GM23338 (cell line): ENCODE data around the gene BTNL9. TPM values are rescaled to one million over a fixed set of nuclear protein-coding genes. Genes with fewer than 3 reads are reported as not detected.

Source experiments
- ATAC-seq: fragments of 200-7000 bp; cut with Tn5 transposase; 3 replicates; pipeline ENCODE4 v1.9.1; 2020
- DNase-seq: peaks from one replicate; pipeline ENCODE4 v3.0.0-alpha.2; 2015; ENCODE audit warnings: low spot score
- H2AFZ ChIP-seq: fragments of 200-600 bp; sonication (generic); 2 replicates; pipeline ENCODE4 v1.8.0; 2016; ENCODE audit warnings: antibody characterized with exemption, mild to moderate bottlenecking, moderate library complexity
- H3F3A ChIP-seq: fragments of 200-600 bp; sonication (generic); replicated peaks from 2 replicates; pipeline ENCODE4 v1.8.0; 2017; ENCODE audit warnings: antibody characterized with exemption, mixed run types, low read depth
- H3K27ac ChIP-seq: fragments of 200-600 bp; sonication (generic); 2 replicates; pipeline ENCODE4 v1.6.1; 2016; ENCODE audit warnings: low read depth
- H3K27me3 ChIP-seq: fragments of 200-600 bp; sonication (generic); 2 replicates; pipeline ENCODE4 v1.8.0; 2016; ENCODE audit warnings: mild to moderate bottlenecking, mixed run types, moderate library complexity; ENCODE audit not compliant: insufficient read depth
- H3K36me3 ChIP-seq: fragments of 200-600 bp; sonication (generic); 2 replicates; pipeline ENCODE4 v1.8.0; 2016; ENCODE audit warnings: mild to moderate bottlenecking; ENCODE audit not compliant: insufficient read depth
- H3K4me1 ChIP-seq: fragments of 200-600 bp; sonication (generic); 2 replicates; pipeline ENCODE4 v1.8.0; 2016; ENCODE audit warnings: mild to moderate bottlenecking, moderate library complexity; ENCODE audit not compliant: insufficient read depth
- H3K4me2 ChIP-seq: fragments of 200-600 bp; sonication (generic); 2 replicates; pipeline ENCODE4 v1.7.1; 2017; ENCODE audit warnings: mixed run types
- H3K4me3 ChIP-seq: fragments of 200-600 bp; sonication (generic); 2 replicates; pipeline ENCODE4 v1.6.1; 2016; ENCODE audit warnings: mixed run types
- H3K79me2 ChIP-seq: fragments of 200-600 bp; sonication (generic); replicated peaks from 2 replicates; pipeline ENCODE4 v1.8.0; 2017; ENCODE audit warnings: mild to moderate bottlenecking; ENCODE audit not compliant: insufficient read depth
- H3K9me2 ChIP-seq: fragments of 200-600 bp; sonication (generic); 2 replicates; pipeline ENCODE4 v1.8.0; 2017; ENCODE audit not compliant: insufficient read depth
- H4K20me1 ChIP-seq: fragments of 200-600 bp; sonication (generic); replicated peaks from 2 replicates; pipeline ENCODE4 v1.8.0; 2017; ENCODE audit warnings: mild to moderate bottlenecking; ENCODE audit not compliant: insufficient read depth
- H3K27ac Mint-ChIP-seq: 2 replicates; pipeline ENCODE4 v1.8.0; 2020; ENCODE audit warnings: inconsistent platforms, mild to moderate bottlenecking, moderate library complexity, mixed read lengths
- H3K27me3 Mint-ChIP-seq: 3 replicates; pipeline ENCODE4 v1.8.0; 2022; ENCODE audit warnings: low read depth, mild to moderate bottlenecking, moderate library complexity, mixed read lengths, inconsistent platforms; ENCODE audit not compliant: insufficient read depth, poor library complexity
- H3K36me3 Mint-ChIP-seq: 3 replicates; pipeline ENCODE4 v1.8.0; 2021; ENCODE audit warnings: low read depth, mild to moderate bottlenecking, inconsistent platforms, moderate library complexity, mixed read lengths
- H3K4me1 Mint-ChIP-seq: 3 replicates; pipeline ENCODE4 v1.8.0; 2020; ENCODE audit warnings: mild to moderate bottlenecking, inconsistent platforms, mixed read lengths
- H3K4me3 Mint-ChIP-seq: 3 replicates; pipeline ENCODE4 v1.8.0; 2021; ENCODE audit warnings: moderate library complexity, mild to moderate bottlenecking, inconsistent platforms, mixed read lengths
- H3K9me3 Mint-ChIP-seq: 3 replicates; pipeline ENCODE4 v1.8.0; 2020; ENCODE audit warnings: moderate library complexity, mild to moderate bottlenecking, inconsistent platforms, mixed read lengths
- CREB1 ChIP-seq: fragments of 250-450 bp; sonication (Bioruptor Pico); IDR thresholded peaks from 2 replicates; pipeline ENCODE4 v1.5.0; 2020; ENCODE audit warnings: low read depth, mild to moderate bottlenecking, moderate library complexity
- CTCF ChIP-seq, 2 experiments: fragments of 200-600 bp in 1 of 2; sonication (generic) in 1 of 2; conservative IDR thresholded peaks; 2 replicates each; pipeline versions ENCODE4 v1.5.1 to v1.6.1; 2016 to 2017; ENCODE audit warnings: antibody characterized with exemption in 2 of 2, low read depth in 2 of 2, mild to moderate bottlenecking in 2 of 2, moderate library complexity in 1 of 2
- ETS1 ChIP-seq: IDR thresholded peaks from 2 replicates; pipeline ENCODE4 v1.6.1; 2016; ENCODE audit warnings: antibody characterized with exemption
- EZH2 ChIP-seq: fragments of 200-600 bp; sonication (generic); IDR thresholded peaks from one replicate; pipeline ENCODE4 v1.8.0; 2017; ENCODE audit warnings: antibody characterized with exemption, mild to moderate bottlenecking, low read depth; ENCODE audit not compliant: unreplicated experiment
- EZH2phosphoT487 ChIP-seq: fragments of 200-600 bp; sonication (generic); IDR thresholded peaks from one replicate; pipeline ENCODE4 v1.8.1; 2018; ENCODE audit warnings: antibody characterized with exemption; ENCODE audit not compliant: unreplicated experiment
- JUNB ChIP-seq: IDR thresholded peaks from one replicate; pipeline ENCODE4 v1.6.1; 2016; ENCODE audit warnings: antibody characterized with exemption; ENCODE audit not compliant: unreplicated experiment
- NANOG ChIP-seq: IDR thresholded peaks from 2 replicates; pipeline ENCODE4 v1.6.1; 2016; ENCODE audit warnings: antibody characterized with exemption, borderline replicate concordance
- POLR2AphosphoS5 ChIP-seq: IDR thresholded peaks from 2 replicates; pipeline ENCODE4 v1.6.1; 2016; ENCODE audit warnings: antibody characterized with exemption, low read depth
- REST ChIP-seq: IDR thresholded peaks from one replicate; pipeline ENCODE4 v1.6.1; 2018; ENCODE audit warnings: antibody characterized with exemption; ENCODE audit not compliant: unreplicated experiment
- STAT1 ChIP-seq: IDR thresholded peaks from one replicate; pipeline ENCODE4 v1.6.1; 2016; ENCODE audit warnings: antibody characterized with exemption; ENCODE audit not compliant: unreplicated experiment
- ZNF114 ChIP-seq: fragments of 250-450 bp; sonication (Bioruptor Pico); IDR thresholded peaks from 2 replicates; pipeline ENCODE4 v1.5.0; 2020; ENCODE audit warnings: mild to moderate bottlenecking, moderate library complexity
- ZNF331 ChIP-seq: fragments of 250-450 bp; sonication (Bioruptor Pico); IDR thresholded peaks from 2 replicates; pipeline ENCODE4 v1.5.0; 2020; ENCODE audit warnings: low read depth, mild to moderate bottlenecking, moderate library complexity
- ZNF462 ChIP-seq: fragments of 250-450 bp; sonication (Bioruptor Pico); IDR thresholded peaks from 2 replicates; pipeline ENCODE4 v1.5.0; 2020; ENCODE audit warnings: mild to moderate bottlenecking, moderate library complexity
- polyA plus RNA-seq: library from polyadenylated mRNA; unstranded; fragments of >200 nt; fragmentation: Nextera tagmentation; extraction: Ambion mirVana; gene quantifications from 2 replicates; pipeline ENCODE4 v1.2.1, GENCODE V29; 2016
- total RNA-seq: library from RNA; depleted of rRNA; stranded (reverse); fragments of >200 nt; shearing (Covaris generic); gene quantifications from 2 replicates; pipeline ENCODE4 v1.2.3, GENCODE V29; 2014

Gene BTNL9
- total and polyA plus RNA-seq, 2 experiments from 2014 or later: 0.21 to 3.4 TPM

- peaks cover 8% of the 10 kb centered on the region; the same call in 1 of the 2 replicates for H3K27me3 ChIP-seq
- H3K4me2 ChIP-seq: no peak overlapping the region
- TF ChIP-seq CREB1 (CRISPR knock-in tag) (no peak), EZH2 (no peak), REST (no peak), CTCF (conservative IDR thresholded peaks at IDR 0.05; ENCODE audit: low read depth in 2 of 2) (no peak), ZNF114 (no peak), EZH2phosphoT487 (no peak), ETS1 (no peak), ZNF331 (CRISPR knock-in tag) (no peak), ZNF462 (CRISPR knock-in tag) (no peak), JUNB (no peak), NANOG (no peak), POLR2AphosphoS5 (no peak), STAT1 (no peak)
- no peaks in the 10 kb centered on the region for H3K36me3 ChIP-seq
- no peaks in the 10 kb centered on the region; the same call in 1 of the 2 replicates for H3K4me1 ChIP-seq
- no peak overlapping the region for H3K27ac ChIP-seq
- peaks cover 13% of the 10 kb centered on the region for H3K4me1 Mint-ChIP-seq
- no peaks in the 10 kb centered on the region for H3F3A ChIP-seq
- ATAC-seq (no peak), DNase-seq (no peak)
- no peak overlapping the region for H3K4me3 Mint-ChIP-seq
- H3K36me3 Mint-ChIP-seq: no peaks in the 10 kb centered on the region; the same call in 2 of the 3 replicates
- no peak overlapping the region for H2AFZ ChIP-seq
- H3K9me2 ChIP-seq: 0 out of 2 replicates have a peak, but pooled peaks cover 4% of the 10 kb centered on the region
- H3K9me3 Mint-ChIP-seq: peaks cover 3% of the 10 kb centered on the region; the same call in 1 of the 3 replicates
- no peak overlapping the region for H3K27ac Mint-ChIP-seq
- H4K20me1 ChIP-seq: no peaks in the 10 kb centered on the region
- peaks cover 6% of the 10 kb centered on the region for H3K27me3 Mint-ChIP-seq
- no peaks in the 10 kb centered on the region; the same call in 1 of the 2 replicates for H3K79me2 ChIP-seq
- no peak overlapping the region for H3K4me3 ChIP-seq
Observed at GRCh38 chr5:181041043-181041442, 977 bp downstream of the BTNL9 start.
